Tibial nerve (tissue), 3 donors: ENCODE data around the gene EML2.

Experiments used
- CTCF ChIP-seq, 5 experiments: fragments of 200-600 bp in 3 of 5; fragments of 450-650 bp in 2 of 5; sonication (generic) in 3 of 5; IDR thresholded peaks; one replicate each; pipeline ENCODE4 v1.5.1; 2016 to 2019; ENCODE audit warnings: antibody characterized with exemption in 5 of 5, mild to moderate bottlenecking in 3 of 5, moderate library complexity in 2 of 5
- POLR2A ChIP-seq, 2 donors: fragments of 450-650 bp; IDR thresholded peaks; one replicate each; pipeline ENCODE4 v1.6.1; 2017; ENCODE audit warnings: antibody characterized with exemption in 2 of 2, mild to moderate bottlenecking in 2 of 2, moderate library complexity in 2 of 2

GRCh38 chr19:45569619-45570421 lies 69.4 kb downstream of the EML2 start:
- peak; percentile 41 to 71 (median 58) for TF ChIP-seq CTCF (IDR thresholded peaks at IDR 0.05)
- TF ChIP-seq POLR2A (IDR thresholded peaks at IDR 0.05), result no peak
